NCI-H510A (cell line): ENCODE measurements around the gene CD68.

Experiments used
- DNase-seq: peaks from one replicate; lab custom pipeline; 2025; lab: John Stamatoyannopoulos, UW

The CD68 gene

GRCh38 chr17:7559320-7560171, 19.9 kb upstream of the CD68 start:
- DNase-seq, result no peak

- peak; percentile 56 for DNase-seq
Observed at GRCh38 chr17:7560172-7561027, 19.0 kb upstream of the CD68 start.

- DNase-seq, result peak; percentile 76
Observed at GRCh38 chr17:7561028-7561575, 18.3 kb upstream of the CD68 start.

- DNase-seq, result peak; percentile 91
Observed at GRCh38 chr17:7561589-7562207, 17.7 kb upstream of the CD68 start, which contains the start of gene SENP3. Gene SENP3, plus strand, starts transcription at chr17:7561919. Its CDS starts 1,158 bp downstream, at chr17:7563077.

- DNase-seq, result no peak
Observed at GRCh38 chr17:7562208-7562605, 17.2 kb upstream of the CD68 start.

- no peak for DNase-seq
Observed at GRCh38 chr17:7563115-7563869, 16.1 kb upstream of the CD68 start.

GRCh38 chr17:7569571-7569970, 9.9 kb upstream of the CD68 start:
- no peak for DNase-seq

GRCh38 chr17:7570351-7570750, 9.1 kb upstream of the CD68 start:
- DNase-seq, result no peak

- peak; percentile 99 for DNase-seq
Observed at GRCh38 chr17:7572338-7572587, 7.2 kb upstream of the CD68 start.

- no peak for DNase-seq
Observed at GRCh38 chr17:7572588-7573323, 6.7 kb upstream of the CD68 start.

GRCh38 chr17:7573324-7574080, 5.9 kb upstream of the CD68 start:
- peak; percentile 77 for DNase-seq

GRCh38 chr17:7574176-7574953, 5.1 kb upstream of the CD68 start:
- no peak for DNase-seq

- no peak for DNase-seq
Observed at GRCh38 chr17:7575481-7575883, 4.0 kb upstream of the CD68 start.

GRCh38 chr17:7575959-7576358, 3.5 kb upstream of the CD68 start:
- no peak for DNase-seq

- DNase-seq, result no peak
Observed at GRCh38 chr17:7576432-7576937, 3.0 kb upstream of the CD68 start.

- DNase-seq, result no peak
Observed at GRCh38 chr17:7577327-7578199, 1.9 kb upstream of the CD68 start.

- no peak for DNase-seq
Observed at GRCh38 chr17:7579834-7580603, 581 bp downstream of the CD68 start.
